22Rv1 (cell line): ENCODE results near the gene FAAP100.

ENCODE experiments used
- H3K27ac ChIP-seq: fragments of 450-650 bp; 2 replicates; pipeline ENCODE4 v1.5.1; 2017
- CTCF ChIP-seq: fragments of 450-650 bp; IDR thresholded peaks from 2 replicates; pipeline ENCODE4 v1.5.1; 2017; ENCODE audit warnings: mild to moderate bottlenecking
- ZFX ChIP-seq: fragments of 450-650 bp; IDR thresholded peaks from 2 replicates; pipeline ENCODE4 v1.6.1; 2017; ENCODE audit warnings: antibody characterized with exemption, borderline replicate concordance

The FAAP100 gene

GRCh38 chr17:81579298-81579697 is 27.1 kb upstream of the FAAP100 start:
- no peak overlapping the region for H3K27ac ChIP-seq
- TF ChIP-seq ZFX (no peak), CTCF (no peak)

- TF ChIP-seq CTCF (no peak), ZFX (no peak)
- no peak overlapping the region for H3K27ac ChIP-seq
These were observed 26.5 kb upstream of the FAAP100 start for GRCh38 chr17:81578561-81579225.

GRCh38 chr17:81578038-81578441 is 25.9 kb upstream of the FAAP100 start:
- TF ChIP-seq CTCF (no peak), ZFX (no peak)
- H3K27ac ChIP-seq, result peak overlapping the region; percentile 57

- peak overlapping the region; percentile 57 for H3K27ac ChIP-seq
- TF ChIP-seq CTCF, result no peak
- TF ChIP-seq ZFX, result no peak
These were observed 25.3 kb upstream of the FAAP100 start for GRCh38 chr17:81577278-81578000.

GRCh38 chr17:81576621-81577277 is 24.6 kb upstream of the FAAP100 start:
- TF ChIP-seq CTCF, result no peak
- TF ChIP-seq ZFX, result no peak
- peak overlapping the region; percentile 57 for H3K27ac ChIP-seq

- peak overlapping the region; percentile 57 for H3K27ac ChIP-seq
- TF ChIP-seq CTCF, result no peak
- no peak for TF ChIP-seq ZFX
These were observed 23.7 kb upstream of the FAAP100 start for GRCh38 chr17:81575836-81576235.

GRCh38 chr17:81574643-81574956 is 22.4 kb upstream of the FAAP100 start:
- peak overlapping the region; percentile 57; the same call in 1 of the 2 replicates for H3K27ac ChIP-seq
- TF ChIP-seq ZFX, result no peak
- TF ChIP-seq CTCF, result no peak
